GM19395 (cell line): ENCODE measurements around the gene DUSP1.

Source experiments
- ATAC-seq: cut with Tn5 transposase; IDR thresholded peaks from one replicate; pipeline ENCODE4 v1.9.1; 2021; ENCODE audit warnings: mild to moderate bottlenecking, moderate library complexity; ENCODE audit not compliant: unreplicated experiment

Gene DUSP1

DNA sequence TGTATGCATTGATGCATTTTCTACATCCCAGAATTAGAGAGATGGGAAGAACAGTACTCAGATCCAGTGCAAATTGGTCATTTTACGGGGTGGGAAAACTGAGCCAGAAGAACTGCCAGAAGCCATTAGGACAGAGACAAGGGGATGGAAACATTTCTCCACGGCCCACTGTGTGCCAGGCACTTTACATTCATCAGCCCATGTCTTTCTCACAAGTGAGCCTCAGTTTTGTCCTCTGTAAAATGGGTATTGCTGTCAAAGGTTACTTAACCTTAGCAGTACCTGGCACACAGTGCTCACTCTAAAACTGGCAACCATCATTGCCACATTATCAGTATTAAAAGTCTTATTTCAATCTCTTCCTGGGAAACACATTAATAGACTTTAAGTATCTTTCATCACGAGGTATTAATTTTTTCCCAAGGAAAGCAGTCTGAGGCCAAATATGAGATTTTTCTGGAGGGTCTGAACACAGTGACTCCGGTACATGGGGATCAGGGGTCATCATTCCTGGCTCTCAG, 5.2 kb downstream of the DUSP1 start:
- no peak for ATAC-seq

DNA sequence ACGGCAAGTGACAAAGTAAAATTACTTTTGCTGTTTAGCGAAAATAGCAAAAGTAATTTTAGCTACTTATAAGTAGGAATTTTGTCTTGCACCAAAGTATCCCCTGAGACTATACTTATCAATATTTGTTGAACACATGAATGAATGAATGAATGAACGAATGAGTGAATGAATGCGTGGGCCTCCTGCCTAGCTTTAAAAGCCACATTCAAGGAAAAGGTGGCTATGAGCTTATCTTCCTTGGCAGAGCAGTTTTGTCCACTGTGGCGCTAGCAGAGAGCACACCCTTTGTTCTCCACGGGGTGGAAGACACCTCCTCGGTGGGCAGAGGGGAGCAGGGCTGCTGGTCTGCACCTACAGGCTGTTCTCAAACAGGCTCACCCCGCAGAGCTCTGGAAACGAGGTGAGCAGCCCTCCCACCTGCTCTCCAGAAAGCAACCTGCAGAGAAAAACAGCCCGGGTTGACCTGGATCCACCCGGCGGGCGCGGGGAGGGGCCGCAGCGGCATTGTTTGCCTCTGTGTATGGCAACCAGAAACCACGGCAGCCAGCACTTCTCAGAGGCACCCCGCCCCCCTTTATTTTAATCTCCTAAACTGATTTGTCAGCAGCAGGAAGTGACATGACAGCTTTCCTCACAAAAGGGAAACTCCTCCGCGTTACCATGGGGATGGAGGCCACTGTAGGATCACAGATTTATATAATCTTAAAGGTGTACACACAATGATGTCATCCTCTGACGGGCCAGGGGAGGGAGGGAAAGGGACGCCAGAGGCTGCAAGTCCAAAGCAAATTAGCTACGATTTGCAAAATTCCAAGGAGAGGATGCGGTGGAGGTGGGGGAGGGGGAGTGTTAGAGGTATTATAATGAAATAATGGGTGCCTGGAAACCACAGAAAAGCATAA, 5.9 kb downstream of the DUSP1 start:
- ATAC-seq: peak; percentile 91

DNA sequence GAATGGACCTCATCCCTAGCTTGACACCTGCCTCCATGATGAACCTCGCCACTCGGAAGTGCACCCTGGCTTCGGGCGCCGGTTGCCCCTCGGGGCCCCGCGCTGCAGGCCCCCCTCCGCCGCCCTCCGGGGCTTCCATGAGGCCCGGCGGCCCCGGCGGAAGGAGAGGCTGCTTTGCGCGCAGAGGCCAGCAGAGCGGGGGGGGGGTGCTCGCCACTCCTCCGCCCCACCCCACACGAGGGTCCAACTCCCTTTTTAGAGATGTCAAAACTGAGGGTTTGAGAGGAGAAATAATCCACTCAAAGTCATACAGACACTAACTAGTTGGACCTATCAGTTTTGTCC, 7.9 kb downstream of the DUSP1 start:
- no peak for ATAC-seq

DNA sequence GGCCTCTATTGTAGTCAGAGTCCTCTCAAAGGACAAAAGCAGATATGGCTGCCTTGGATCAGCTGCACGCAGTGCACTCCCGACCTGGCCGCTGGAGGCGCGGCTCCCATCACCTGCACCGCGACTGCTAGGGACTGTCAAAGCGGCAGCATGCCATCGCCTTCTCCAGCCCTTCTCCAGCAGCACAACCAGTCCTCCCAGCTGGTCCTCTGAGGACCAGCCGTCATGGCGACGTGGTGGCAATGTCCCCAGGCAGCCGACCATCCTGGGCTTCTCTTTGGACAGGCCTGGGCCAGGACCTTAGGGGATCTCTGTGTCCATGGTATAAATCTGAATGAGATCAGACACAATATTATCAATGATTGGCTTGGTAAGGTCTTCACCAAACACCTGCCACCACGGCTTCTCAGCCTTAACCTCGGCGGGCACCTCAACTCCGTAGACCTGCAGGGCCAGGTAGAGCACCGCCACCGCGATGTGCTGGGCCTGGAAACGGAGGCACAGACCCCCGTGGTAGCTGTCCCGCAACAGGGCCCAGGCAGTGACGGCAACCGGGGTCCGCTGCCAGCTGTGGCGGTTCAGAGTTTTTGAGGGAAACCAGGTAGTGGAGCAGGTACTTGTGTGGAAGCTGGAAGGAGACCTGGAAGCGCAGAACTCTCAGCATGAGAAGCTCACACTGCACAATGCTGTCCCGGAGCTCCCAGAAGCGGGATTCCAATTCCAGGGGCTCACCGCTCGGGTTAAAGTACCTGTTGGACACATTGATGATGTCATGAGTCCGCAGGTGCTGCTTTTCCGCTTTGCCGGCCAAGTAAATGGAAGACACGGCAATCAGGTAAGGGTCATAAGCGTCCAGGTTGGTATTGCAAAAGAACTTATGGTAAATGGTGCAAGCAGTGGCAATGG, 8.5 kb downstream of the DUSP1 start:
- ATAC-seq: no peak

DNA sequence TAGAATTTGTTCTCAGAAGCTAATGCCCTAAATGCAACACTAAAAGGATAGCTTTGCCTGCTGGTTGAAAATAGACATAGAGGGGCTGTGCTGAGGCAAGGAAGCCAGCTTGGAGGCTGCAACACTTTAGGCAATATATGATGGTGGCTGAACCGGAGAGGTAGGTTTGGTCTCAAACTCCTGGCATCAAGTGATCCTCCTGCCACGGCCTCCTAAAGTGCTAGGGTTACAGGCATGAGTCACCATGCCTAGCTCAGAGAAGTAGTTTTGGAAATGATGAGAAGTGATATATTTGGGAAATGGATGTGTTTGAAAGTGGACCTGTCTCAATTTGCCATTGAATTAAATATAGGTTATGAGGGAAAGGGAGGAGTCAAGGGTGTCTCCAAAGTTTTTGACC, 10.0 kb downstream of the DUSP1 start:
- no peak for ATAC-seq

DNA sequence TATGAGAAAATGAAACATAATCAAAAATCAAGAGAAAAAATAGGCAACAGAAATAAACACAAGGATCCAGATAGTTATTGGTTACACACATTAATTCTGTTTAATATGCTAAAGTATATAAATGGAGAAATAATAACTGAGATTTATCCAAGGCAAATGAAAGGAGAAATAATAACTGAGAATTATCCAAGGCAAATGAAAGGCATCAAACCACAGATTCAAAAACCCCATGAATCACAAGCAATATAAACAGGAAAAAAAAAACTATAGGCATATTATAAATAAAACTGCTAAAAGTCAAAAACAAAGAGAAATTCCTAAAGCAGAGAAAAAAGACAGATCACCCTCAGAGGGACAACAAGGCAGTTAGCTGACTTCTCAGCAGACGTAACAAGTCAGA, 10.9 kb downstream of the DUSP1 start:
- no peak for ATAC-seq

DNA sequence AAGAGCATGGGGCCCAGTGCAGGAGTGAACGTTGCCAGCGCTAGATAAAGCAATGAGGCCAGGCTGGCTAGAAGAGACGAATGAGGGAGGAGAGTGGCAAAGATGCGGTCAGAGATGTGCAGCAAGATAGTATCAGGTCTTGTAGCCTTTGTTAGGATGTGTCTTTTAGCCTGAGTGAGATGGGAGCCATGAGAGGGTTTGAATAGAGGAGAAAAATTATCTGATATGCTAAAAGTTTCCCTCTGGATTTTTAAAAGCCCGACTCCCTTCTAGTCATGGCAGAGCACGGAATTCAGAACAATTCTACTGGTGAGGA, 12.2 kb downstream of the DUSP1 start:
- no peak for ATAC-seq

DNA sequence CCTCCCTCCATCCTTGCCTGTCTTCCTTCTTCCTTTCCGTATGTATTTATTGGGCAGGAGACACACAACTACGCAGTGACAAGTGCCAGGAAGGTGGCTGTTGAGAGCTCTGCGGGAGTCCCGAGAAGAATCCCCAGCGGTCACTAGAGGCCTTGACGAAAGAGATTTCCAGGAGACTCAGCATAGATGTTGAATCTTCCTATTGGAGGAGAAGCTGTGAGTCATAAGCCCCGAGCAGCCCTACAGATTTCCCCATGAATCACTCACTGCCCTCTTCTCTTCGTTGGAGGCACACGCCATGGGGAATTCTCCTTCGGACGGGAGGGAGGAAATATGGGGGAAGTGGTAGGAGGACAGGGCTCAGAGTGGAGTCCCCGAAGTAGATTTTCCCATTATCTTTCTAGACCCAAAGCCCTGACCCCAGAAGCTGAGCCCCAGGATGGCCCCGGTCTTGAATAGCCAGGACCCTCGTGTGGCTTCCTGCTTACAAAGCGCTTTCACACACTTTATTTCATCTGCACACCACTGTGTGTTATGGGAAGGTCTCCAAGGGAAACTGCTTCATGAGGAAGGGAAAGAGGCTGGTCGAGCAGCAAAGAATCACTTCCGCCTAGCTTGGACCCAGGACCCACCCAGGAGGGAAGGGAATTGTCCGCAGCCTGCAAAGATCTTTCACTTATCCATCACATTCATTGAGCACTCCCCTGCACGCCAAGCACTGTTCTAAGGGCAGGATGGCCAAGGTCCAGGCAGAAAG, 12.7 kb downstream of the DUSP1 start:
- no peak for ATAC-seq

DNA sequence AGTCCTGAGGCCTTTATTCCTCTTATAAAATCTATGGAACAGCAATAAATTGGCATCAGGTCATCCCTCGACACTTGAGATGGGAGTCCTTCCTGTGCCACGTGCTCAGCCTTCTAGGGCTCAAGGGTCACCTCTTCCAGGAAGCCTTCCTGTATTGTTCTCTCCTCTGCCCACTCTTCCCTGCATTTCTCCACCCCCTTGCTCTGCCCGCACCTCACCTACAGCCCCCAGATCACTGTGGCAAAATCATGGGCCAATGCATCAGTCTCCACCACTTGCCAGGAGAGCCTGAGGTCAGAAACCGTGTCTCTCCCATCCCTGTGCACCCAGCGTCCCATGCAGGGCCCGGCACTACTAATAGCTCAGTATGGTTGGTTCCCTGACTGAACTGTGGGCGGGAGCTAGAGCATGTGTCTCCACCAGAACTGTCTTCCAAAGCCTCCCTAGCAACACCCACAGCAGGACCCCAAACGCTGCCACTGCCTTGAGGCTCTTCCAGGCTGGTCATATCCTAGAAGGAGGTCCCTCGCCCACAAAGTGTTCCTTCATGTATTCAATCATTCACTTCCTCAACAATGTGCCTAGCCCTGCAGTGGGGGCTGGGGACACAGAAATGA, 13.5 kb downstream of the DUSP1 start:
- ATAC-seq: no peak

DNA sequence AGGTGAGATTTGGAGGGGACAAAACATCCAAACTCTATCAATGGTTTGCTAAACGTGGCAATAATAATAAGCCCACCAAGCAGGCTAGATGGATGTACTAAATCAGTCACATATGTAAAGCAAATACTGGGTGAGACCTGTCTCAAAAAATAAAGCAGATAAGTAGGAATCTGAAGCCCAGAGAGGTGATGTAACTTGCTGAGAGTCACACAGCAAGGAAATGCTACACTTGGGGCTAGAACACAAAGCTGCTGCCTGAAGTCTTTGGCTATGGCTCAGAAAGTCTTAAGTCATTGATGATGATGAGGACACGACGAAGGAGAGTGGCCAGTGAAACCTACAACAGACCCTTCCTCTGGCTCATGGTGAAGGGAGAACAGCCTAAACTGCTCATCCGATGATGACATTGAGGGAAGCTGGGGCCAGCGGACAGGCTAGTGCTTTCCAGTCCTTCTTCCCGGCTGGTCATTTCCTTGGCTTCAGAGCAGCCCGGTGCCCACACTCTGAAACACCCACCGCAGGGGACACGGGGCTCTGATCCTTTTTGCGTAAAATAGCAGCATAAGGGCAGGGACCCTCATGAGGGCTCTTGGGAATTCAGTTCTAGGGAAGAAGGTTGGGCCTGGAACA, 14.1 kb downstream of the DUSP1 start:
- ATAC-seq: no peak

DNA sequence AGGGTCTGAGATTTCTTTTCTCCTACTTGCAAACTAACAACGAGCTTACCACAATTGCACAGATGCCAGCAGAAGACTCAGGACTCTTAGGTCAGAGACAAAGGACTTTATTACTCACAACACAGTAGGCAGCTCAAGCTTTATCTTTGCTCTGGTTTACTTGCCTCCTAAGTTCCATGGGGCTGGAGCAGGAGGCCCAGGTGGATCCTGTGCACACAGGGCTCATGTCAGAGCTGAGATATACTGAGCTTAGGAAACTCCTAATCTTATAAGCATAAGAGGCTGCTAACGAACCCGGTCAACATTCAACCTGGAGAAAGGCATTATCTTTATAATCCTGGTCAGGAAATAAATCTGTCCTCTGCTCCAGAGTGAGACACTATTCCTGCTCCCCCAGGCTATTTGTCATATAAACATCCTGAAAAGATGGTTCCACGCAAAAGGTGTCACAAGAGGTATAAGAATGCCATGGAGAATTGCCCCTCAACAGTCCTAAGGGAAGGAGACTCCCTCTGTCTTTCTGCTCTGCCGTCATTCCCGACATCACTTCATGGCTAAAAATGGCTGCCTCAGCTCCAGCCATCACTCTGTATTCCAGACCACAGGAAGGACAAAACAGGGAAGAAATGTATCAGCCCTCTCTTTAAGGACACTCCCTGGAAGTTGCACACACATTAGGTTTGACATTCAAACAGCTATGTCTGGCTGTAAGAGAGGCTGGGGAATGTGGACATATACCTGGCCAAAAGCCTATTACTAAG, 16.2 kb downstream of the DUSP1 start:
- ATAC-seq: no peak

DNA sequence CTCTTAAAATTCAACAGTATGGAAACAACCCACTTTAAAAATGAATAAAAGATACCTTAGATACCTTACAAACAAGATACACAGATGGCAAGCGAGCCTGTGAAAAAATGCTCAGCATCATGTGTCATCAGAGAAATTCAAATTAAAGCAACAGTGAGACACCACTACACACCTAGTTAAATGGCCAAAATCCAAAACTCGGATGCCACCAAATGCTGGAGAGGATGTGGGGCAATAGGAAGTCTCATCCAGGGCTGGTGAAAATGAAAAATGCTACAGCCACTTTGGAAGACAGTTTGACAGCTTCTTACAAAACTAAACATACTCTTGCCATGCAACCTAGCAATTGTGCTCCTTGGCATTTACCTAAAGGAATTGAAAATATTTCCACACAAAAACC, 17.9 kb downstream of the DUSP1 start:
- no peak for ATAC-seq

DNA sequence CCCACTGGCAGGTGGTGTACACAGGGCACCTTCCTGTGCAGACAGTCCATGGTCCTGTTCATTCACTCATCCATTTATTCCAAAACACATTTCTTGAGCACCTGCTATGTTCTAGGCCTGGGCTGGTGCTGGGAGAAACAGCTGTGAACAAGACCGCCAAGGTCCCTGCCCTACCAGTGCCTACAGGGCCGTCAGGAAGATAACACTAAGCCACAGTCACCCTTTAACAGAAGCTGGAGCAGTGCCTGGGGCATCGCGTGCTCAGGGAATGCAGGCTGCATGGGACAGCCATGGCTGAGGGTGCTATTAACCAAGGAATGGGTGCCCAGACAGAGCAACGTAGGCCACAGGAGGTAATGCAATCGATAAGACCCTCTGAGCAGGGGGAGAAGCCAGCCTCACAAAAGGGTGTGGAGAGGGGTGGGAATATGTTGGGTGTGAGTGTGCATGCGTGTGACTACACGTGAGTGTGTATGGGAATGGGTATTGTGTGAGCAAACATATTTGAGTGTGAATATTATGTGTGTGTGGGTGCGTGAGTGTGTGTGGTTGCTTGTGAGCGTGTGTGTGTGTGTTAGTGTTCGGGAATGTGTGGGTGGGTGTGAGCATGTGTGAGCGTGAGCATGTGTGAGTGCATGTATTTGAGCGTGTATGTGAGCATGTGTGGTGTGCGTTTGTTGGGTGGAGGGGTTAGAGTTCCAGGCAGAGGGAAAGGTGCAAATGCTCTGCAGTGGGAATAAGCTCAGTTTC, 19.1 kb downstream of the DUSP1 start:
- ATAC-seq: no peak

DNA sequence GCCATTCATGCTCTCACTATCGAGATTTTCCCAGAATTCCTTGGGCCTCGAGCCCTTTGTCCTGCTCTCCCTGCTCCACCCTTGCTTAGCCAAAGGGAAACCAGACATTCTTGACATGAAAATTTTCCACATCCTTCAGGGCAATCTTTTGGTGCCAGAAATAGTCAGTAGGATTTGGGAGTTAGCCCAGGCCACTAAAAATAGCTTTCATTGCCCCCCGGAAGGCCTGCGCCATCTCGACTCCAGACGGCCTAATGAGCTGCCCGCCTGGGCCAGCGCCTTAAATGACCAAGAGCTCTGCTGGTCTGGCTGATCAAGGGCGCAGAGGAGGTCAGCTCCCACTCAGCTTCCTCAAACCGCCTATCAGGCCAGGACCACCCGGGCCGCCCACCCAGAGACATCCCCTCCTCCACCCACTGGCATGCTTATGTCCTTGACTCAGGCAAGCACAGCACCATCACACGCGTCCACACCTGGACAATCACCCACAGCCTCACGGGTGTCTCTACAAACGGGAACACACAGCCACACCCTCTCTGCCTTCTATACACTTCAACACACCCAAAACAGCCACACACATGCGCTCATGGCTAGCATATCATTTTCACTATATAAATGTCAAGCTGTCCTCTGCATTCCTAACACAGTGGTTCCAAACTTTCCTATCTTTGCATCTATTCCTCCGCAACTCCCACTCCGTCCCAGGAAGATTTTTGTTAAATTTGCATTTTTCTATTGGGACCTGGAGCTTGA, 20.9 kb downstream of the DUSP1 start:
- ATAC-seq: no peak

DNA sequence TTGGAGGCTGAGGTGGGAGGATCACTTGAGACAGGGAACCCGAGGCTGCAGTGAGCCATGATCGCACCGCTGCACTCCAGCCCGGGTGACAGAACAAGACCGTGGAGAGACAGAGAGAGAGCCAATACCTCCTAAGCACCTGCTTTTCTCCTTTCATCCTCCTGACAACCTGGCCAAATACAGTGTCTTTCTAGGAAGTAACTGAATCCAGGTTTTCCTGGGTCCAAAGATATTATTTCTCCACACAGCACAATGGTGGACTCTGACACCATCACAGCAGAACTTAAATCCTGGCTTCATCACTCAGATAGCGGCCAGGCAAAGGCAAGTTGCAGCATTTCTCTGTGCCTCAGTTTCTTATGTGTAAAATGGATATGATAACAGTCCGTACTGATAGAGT, 21.9 kb downstream of the DUSP1 start:
- no peak for ATAC-seq

DNA sequence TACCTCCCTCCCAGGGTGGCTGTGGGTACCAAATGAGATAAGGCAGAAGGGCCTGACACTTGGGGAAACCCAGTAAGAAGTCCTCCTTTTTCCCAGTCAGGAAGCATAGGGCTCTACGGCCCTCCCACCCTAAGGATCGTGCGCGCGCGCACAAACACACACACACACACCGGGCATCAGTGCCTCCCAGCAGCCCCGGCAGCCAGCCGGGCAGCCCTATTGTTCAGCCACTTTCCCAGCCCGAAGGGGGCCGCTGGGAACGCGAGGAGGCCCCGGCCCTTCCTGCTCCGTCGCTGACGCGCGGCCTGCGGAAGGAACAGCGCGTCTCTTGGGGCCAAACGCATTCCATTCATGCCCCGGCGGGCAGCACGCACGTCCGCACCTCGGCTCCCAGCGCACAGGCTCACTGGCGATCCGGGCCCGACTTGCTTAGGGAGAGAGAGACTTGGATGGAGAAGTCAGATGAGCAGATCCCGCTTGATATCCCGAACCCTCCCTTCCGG, 22.6 kb downstream of the DUSP1 start:
- no peak for ATAC-seq

DNA sequence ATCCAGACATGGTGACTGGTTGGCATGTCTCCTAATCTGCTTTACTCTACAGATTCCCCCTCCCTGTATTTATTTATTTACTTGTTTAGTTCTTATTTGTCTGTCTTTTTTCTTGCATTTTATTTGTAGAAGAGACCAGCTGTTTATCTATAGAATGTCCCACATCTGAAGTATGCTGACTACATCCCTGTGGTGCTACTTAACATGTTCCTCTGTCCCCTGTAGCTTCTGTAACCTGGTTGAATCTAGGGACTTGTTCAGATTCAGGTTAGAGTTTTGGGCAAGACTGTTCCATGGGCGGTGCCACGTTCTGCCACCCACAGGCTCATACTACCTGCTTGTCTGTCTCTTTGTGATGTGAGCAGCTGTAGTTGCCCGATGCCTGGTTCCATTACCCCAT, 23.5 kb downstream of the DUSP1 start:
- no peak for ATAC-seq

DNA sequence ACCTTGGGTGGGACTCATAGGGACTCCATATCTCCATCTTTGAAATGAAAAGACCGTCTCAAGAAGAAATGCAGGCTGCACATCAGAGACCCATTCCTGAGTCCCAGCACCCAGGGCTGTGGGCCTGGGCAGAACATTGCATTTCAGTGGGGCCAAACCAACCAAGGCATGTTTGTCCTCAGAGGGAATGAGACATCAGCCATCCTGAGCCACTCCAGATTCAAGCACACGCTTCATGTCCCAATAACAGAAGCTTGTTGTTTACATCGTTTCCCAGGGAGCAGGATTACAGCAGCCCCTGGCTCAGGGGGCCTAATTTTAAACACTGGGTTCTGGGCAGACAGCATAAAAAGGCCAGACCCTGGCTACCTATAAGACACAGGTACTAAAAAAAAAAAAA, 24.3 kb downstream of the DUSP1 start:
- no peak for ATAC-seq
